Tibial nerve (tissue), 4 donors: ENCODE data around the gene NFAT5. TPM values are rescaled to one million over a fixed set of nuclear protein-coding genes. Genes with fewer than 3 reads are reported as not detected.
A peak's percentile ranks its signal among the peaks of the same experiment; 100 is the strongest.

ENCODE experiments used
- DNase-seq, 2 donors: peaks; one replicate each; pipeline ENCODE4 v3.0.0-alpha.2; 2019; ENCODE audit warnings: low spot score in 2 of 2
- H3K27ac ChIP-seq, 4 donors: fragments of 200-600 bp; sonication (generic) in 3 of 4; one replicate each; pipeline ENCODE4 v1.5.1; 2017 to 2019; ENCODE audit warnings: mild to moderate bottlenecking in 1 of 4
- H3K27me3 ChIP-seq, 2 donors: fragments of 200-600 bp; sonication (generic) in 1 of 2; one replicate each; pipeline versions ENCODE4 v1.5.1 to v1.6.0; 2017 to 2019
- H3K36me3 ChIP-seq, 3 donors: fragments of 200-600 bp; sonication (generic); one replicate each; pipeline ENCODE4 v1.5.1; 2018 to 2019
- H3K4me1 ChIP-seq, 4 donors: fragments of 200-600 bp; sonication (generic) in 3 of 4; one replicate each; pipeline ENCODE4 v1.5.1; 2017 to 2019
- H3K4me3 ChIP-seq, 4 donors: fragments of 200-600 bp; sonication (generic) in 3 of 4; one replicate each; pipeline ENCODE4 v1.5.1; 2017 to 2019; ENCODE audit warnings: mild to moderate bottlenecking in 1 of 4, moderate library complexity in 1 of 4
- H3K9me3 ChIP-seq, 4 donors: fragments of 200-600 bp; sonication (generic) in 3 of 4; one replicate each; pipeline ENCODE4 v1.5.1; 2017 to 2019
- CTCF ChIP-seq, 5 experiments: fragments of 200-600 bp in 3 of 5; fragments of 450-650 bp in 2 of 5; sonication (generic) in 3 of 5; IDR thresholded peaks; one replicate each; pipeline ENCODE4 v1.5.1; 2016 to 2019; ENCODE audit warnings: antibody characterized with exemption in 5 of 5, mild to moderate bottlenecking in 3 of 5, moderate library complexity in 2 of 5
- EP300 ChIP-seq, 2 donors: sonication (generic); formaldehyde crosslinking; IDR thresholded peaks; one replicate each; pipeline ENCODE4 v1.6.1; 2017; ENCODE audit warnings: antibody characterized with exemption in 2 of 2, mild to moderate bottlenecking in 1 of 2
- POLR2A ChIP-seq, 2 donors: fragments of 450-650 bp; IDR thresholded peaks; one replicate each; pipeline ENCODE4 v1.6.1; 2017; ENCODE audit warnings: antibody characterized with exemption in 2 of 2, mild to moderate bottlenecking in 2 of 2, moderate library complexity in 2 of 2
- whole genome bisulfite sequencing, 2 donors: methylation state at CpG; one replicate each; pipeline ENCODE4 v1.1.5; 2018; 5-methylcytosine and 5-hydroxymethylcytosine counted together
- small RNA-seq: library from RNA; depleted of rRNA; stranded (forward); fragments of <200 nt; gene quantifications from one replicate; pipeline ENCODE3, GENCODE V24; 2016
- total RNA-seq, 4 donors: library from RNA; depleted of rRNA; stranded (reverse); fragments of >200 nt; gene quantifications; one replicate each; pipeline ENCODE4 v1.1.0, GENCODE V29; 2016

NFAT5 gene
- total RNA-seq, 4 donors from 2014 or later: 53.2 to 61.4 (median 57.5) TPM

- no peaks in the 10 kb centered on the region for H3K9me3 ChIP-seq
- no peaks in the 10 kb centered on the region for H3K27me3 ChIP-seq
- DNase-seq: no peak
- 10 to 16% methylated on average over 4 of the region's 4 CpGs for WGBS, 2 donors
- H3K4me1 ChIP-seq: peaks cover 0 to 27% (median 12%) of the 10 kb centered on the region in 4 donors
- peak overlapping the region; percentile 77 to 97 (median 91) for H3K4me3 ChIP-seq
- TF ChIP-seq EP300 (IDR thresholded peaks at IDR 0.05) (no peak), CTCF (IDR thresholded peaks at IDR 0.05) (no peak), POLR2A (IDR thresholded peaks at IDR 0.05) (no peak)
- peaks cover 0 to 39% (median 1%) of the 10 kb centered on the region in 3 donors for H3K36me3 ChIP-seq
- peak overlapping the region; percentile 55 to 85 (median 77) for H3K27ac ChIP-seq
Measured at GRCh38 chr16:69754143-69754468, 188.3 kb downstream of the NFAT5 start.

Small RNA genes lying within 50 kb of the gene (small RNA-seq; reads per million reads assigned to genes)
- gene MIR1538: not detected

Other genes starting within 250 kb of the NFAT5 start
- 10 to 100 TPM in 3 of 4 donors, 1 to 10 TPM in 1; 6.8 to 20.7 (median 15.8) TPM for gene PDF, start 235.4 kb upstream of the NFAT5 start, total RNA-seq
- 10 to 100 TPM; 62.2 to 77.5 (median 70.0) TPM for gene COG8, start 226.4 kb upstream of the NFAT5 start, total RNA-seq
- 10 to 100 TPM in 3 of 4 donors, 1 to 10 TPM in 1; 8.2 to 17.1 (median 11.7) TPM for gene NIP7, start 226.2 kb upstream of the NFAT5 start, total RNA-seq
- not detected for gene TMED6, start 214.2 kb upstream of the NFAT5 start, total RNA-seq
- gene TERF2, start 180.0 kb upstream of the NFAT5 start, total RNA-seq: 10 to 100 TPM; 18.3 to 66.3 (median 26.0) TPM
- 10 to 100 TPM; 26.6 to 45.9 (median 30.7) TPM for gene CYB5B, start 141.3 kb upstream of the NFAT5 start, total RNA-seq
- gene NQO1, start 160.6 kb downstream of the NFAT5 start, total RNA-seq: 100 to 1,000 TPM in 1 of 4 donors, 10 to 100 TPM in 3; 19.0 to 106 (median 55.0) TPM
- gene NOB1, start 189.0 kb downstream of the NFAT5 start, total RNA-seq: 10 to 100 TPM; 23.2 to 42.3 (median 38.1) TPM
- 10 to 100 TPM; 40.8 to 96.9 (median 84.3) TPM for gene WWP2, start 196.4 kb downstream of the NFAT5 start, total RNA-seq